Measurements from ENCODE around the gene PRAC1.

DNA sequence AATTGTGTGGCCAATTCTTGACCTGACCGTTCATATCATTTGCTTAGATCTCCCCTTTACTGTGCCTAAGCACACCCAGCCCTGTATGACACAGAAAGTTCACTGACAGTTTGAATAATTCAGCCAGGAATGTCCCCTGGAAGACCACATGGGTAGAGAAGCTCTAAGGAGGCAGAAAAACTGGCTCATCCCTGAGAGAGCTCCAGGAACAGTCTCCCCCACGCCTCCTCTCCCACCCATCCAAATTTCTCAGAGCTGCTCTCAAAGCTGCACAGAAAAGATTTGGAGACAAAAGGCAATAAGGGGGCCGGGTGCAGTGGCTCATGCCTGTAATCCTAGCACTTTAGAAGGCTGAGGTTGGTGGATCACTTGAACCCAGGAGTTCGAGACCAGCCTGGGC lies 11.2 kb downstream of the PRAC1 start:
- no peak for TF ChIP-seq EZH2 (IDR thresholded peaks at IDR 0.05; ENCODE audit: borderline replicate concordance, insufficient read depth, low read depth, low read length, poor library complexity, severe bottlenecking)
- TF ChIP-seq, protein P1, sequence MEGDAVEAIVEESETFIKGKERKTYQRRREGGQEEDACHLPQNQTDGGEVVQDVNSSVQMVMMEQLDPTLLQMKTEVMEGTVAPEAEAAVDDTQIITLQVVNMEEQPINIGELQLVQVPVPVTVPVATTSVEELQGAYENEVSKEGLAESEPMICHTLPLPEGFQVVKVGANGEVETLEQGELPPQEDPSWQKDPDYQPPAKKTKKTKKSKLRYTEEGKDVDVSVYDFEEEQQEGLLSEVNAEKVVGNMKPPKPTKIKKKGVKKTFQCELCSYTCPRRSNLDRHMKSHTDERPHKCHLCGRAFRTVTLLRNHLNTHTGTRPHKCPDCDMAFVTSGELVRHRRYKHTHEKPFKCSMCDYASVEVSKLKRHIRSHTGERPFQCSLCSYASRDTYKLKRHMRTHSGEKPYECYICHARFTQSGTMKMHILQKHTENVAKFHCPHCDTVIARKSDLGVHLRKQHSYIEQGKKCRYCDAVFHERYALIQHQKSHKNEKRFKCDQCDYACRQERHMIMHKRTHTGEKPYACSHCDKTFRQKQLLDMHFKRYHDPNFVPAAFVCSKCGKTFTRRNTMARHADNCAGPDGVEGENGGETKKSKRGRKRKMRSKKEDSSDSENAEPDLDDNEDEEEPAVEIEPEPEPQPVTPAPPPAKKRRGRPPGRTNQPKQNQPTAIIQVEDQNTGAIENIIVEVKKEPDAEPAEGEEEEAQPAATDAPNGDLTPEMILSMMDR (IDR thresholded peaks at IDR 0.05): no peak
